Adrenal gland (tissue), 12 donors: ENCODE measurements around the gene GCH1. TPM values are rescaled to one million over a fixed set of nuclear protein-coding genes. Genes with fewer than 3 reads are reported as not detected.

Experiments
- DNase-seq, 7 donors: peaks; one replicate each; pipeline ENCODE4 v3.0.0-alpha.2; 2019 to 2020
- H3K27ac ChIP-seq, 5 donors: fragments of 200-600 bp; sonication (generic) in 4 of 5; 1 replicate in 3 of 5; 2 replicates in 2 of 5; pipeline versions ENCODE4 v1.5.1 to v1.8.0; 2016 to 2020; ENCODE audit warnings: mild to moderate bottlenecking in 1 of 5
- H3K27me3 ChIP-seq: fragments of 200-600 bp; 2 replicates; pipeline ENCODE4 v1.8.0; 2021
- H3K36me3 ChIP-seq, 2 donors: fragments of 200-600 bp; replicated peaks in 1 of 2; 1 replicate in 1 of 2; 2 replicates in 1 of 2; pipeline versions ENCODE4 v1.5.1 to v1.8.0; 2018 to 2022
- H3K4me1 ChIP-seq, 2 donors: fragments of 200-600 bp; replicated peaks in 1 of 2; 1 replicate in 1 of 2; 2 replicates in 1 of 2; pipeline versions ENCODE4 v1.5.1 to v1.8.0; 2018 to 2021
- H3K4me3 ChIP-seq, 4 donors: fragments of 200-600 bp; sonication (generic) in 3 of 4; one replicate each; pipeline ENCODE4 v1.5.1; 2016 to 2018
- H3K9me3 ChIP-seq, 3 donors: fragments of 200-600 bp; sonication (generic) in 1 of 3; replicated peaks in 1 of 3; 1 replicate in 2 of 3; 2 replicates in 1 of 3; pipeline versions ENCODE4 v1.5.1 to v1.8.0; 2016 to 2021
- CTCF ChIP-seq, 6 experiments: fragments of 450-650 bp in 4 of 6; fragments of 200-600 bp in 2 of 6; sonication (generic) in 1 of 6; IDR thresholded peaks; 1 replicate in 5 of 6; 2 replicates in 1 of 6; pipeline versions ENCODE4 v1.5.1 to v1.8.0; 2016 to 2021; ENCODE audit warnings: antibody characterized with exemption in 6 of 6, mild to moderate bottlenecking in 2 of 6, moderate library complexity in 1 of 6
- POLR2A ChIP-seq, 2 donors: fragments of 450-650 bp; IDR thresholded peaks; one replicate each; pipeline ENCODE4 v1.6.1; 2017; ENCODE audit warnings: antibody characterized with exemption in 2 of 2, mild to moderate bottlenecking in 2 of 2, moderate library complexity in 1 of 2
- WGBS, 4 donors: extraction: QIAGEN DNeasy Blood & Tissue Kit in 2 of 4; methylation state at CpG; one replicate each; pipeline versions ENCODE4 v1.1.5 to v1.1.7; 2013 to 2017; 5-methylcytosine and 5-hydroxymethylcytosine counted together
- intact Hi-C, 2 donors: fragments of 100-400 bp; cut with DNase I; formaldehyde crosslinking; loops; one replicate each; pipeline versions ENCODE4 v1.14.1 to v1.15.0; 2022 to 2023
- polyA plus RNA-seq, 3 donors: library from polyadenylated mRNA; stranded (reverse); fragments of 200-250 nt in 2 of 3; fragments of 350-450 nt in 1 of 3; fragmentation: Illumina TruSeq in 1 of 3; extraction: RNeasy Lipid Tissue Mini Kit (QIAGEN cat#74804) in 1 of 3; gene quantifications; one replicate each; pipeline ENCODE4 v1.2.3, GENCODE V29; 2013 to 2014
- total RNA-seq, 9 donors: library from RNA; depleted of rRNA in 4 of 9; stranded (reverse); fragments of >200 nt in 4 of 9; fragments of 120-200 nt in 1 of 9; fragmentation: NEBNext Ultra II Directional in 1 of 9; extraction: Animal tissue kit (Norgen Biotek cat#: 25700) in 1 of 9; gene quantifications; one replicate each; pipeline versions ENCODE4 v1.1.0 to v1.2.4, GENCODE V29; 2013 to 2023
- donor health status: healthy with polysubstance abuse.
- donor health status: Bipolar disorder and iron deficiency.
- donor health status: DM: yes; HTN: yes; CAD: no.
- donor health status: DM: no; HTN: no; CAD: no.
- donor health status: DM: no; HTN: no; CAD: no.
- donor health status: DM: yes; HTN: yes; CAD: no.

The GCH1 gene
- total and polyA plus RNA-seq, 12 donors = 2.8 to 29.8 (median 10.3) TPM

- Histone ChIP-seq H3K27ac (no peak overlapping the region), H3K4me3 (no peak overlapping the region), H3K27me3 (no peaks in the 10 kb centered on the region), H3K4me1 (no peaks in the 10 kb centered on the region), H3K9me3 (no peaks in the 10 kb centered on the region), H3K36me3 (no peaks in the 10 kb centered on the region)
- 84 to 91% (median 85%) methylated on average over 2 of the region's 2 CpGs for WGBS, 4 donors
- intact Hi-C loops = no loop called here
- no peak for TF ChIP-seq CTCF (IDR thresholded peaks at IDR 0.05)
- no peak for TF ChIP-seq POLR2A (IDR thresholded peaks at IDR 0.05)
- no peak for DNase-seq
Measured at GRCh38 chr14:54844479-54844878, 58.1 kb downstream of the GCH1 start.

GRCh38 chr14:54840798-54841197 is 61.8 kb downstream of the GCH1 start:
- WGBS, 4 donors = 92 to 100% (median 98%) methylated on average over 1 of the region's 1 CpG
- Histone ChIP-seq H3K27me3 (no peaks in the 10 kb centered on the region), H3K27ac (no peak overlapping the region), H3K4me3 (no peak overlapping the region), H3K4me1 (no peaks in the 10 kb centered on the region), H3K9me3 (no peaks in the 10 kb centered on the region), H3K36me3 (no peaks in the 10 kb centered on the region)
- TF ChIP-seq POLR2A (IDR thresholded peaks at IDR 0.05) = no peak
- TF ChIP-seq CTCF (IDR thresholded peaks at IDR 0.05) = no peak
- no peak for DNase-seq
- intact Hi-C loops = no loop called here

GRCh38 chr14:54840336-54840735 is 62.3 kb downstream of the GCH1 start:
- H3K4me1 ChIP-seq = no peaks in the 10 kb centered on the region
- WGBS, 4 donors = 73 to 86% (median 81%) methylated on average over 3 of the region's 3 CpGs
- H3K36me3 ChIP-seq = no peaks in the 10 kb centered on the region
- TF ChIP-seq CTCF (IDR thresholded peaks at IDR 0.05) = no peak
- no peak for TF ChIP-seq POLR2A (IDR thresholded peaks at IDR 0.05)
- no peak overlapping the region for H3K4me3 ChIP-seq
- no peaks in the 10 kb centered on the region for H3K27me3 ChIP-seq
- DNase-seq = no peak
- intact Hi-C loops = no loop called here
- no peaks in the 10 kb centered on the region for H3K9me3 ChIP-seq
- peak overlapping the region in 1 of 5 donors; percentile 15 for H3K27ac ChIP-seq

GRCh38 chr14:54839701-54840119 is 62.9 kb downstream of the GCH1 start:
- intact Hi-C loops = no loop called here
- no peaks in the 10 kb centered on the region for H3K27me3 ChIP-seq
- H3K4me1 ChIP-seq = no peaks in the 10 kb centered on the region
- no peaks in the 10 kb centered on the region for H3K36me3 ChIP-seq
- no peak overlapping the region for H3K4me3 ChIP-seq
- 62 to 78% (median 71%) methylated on average over 3 of the region's 3 CpGs for WGBS, 4 donors
- no peaks in the 10 kb centered on the region for H3K9me3 ChIP-seq
- TF ChIP-seq POLR2A (IDR thresholded peaks at IDR 0.05) (no peak), CTCF (IDR thresholded peaks at IDR 0.05) (no peak)
- no peak for DNase-seq
- peak overlapping the region in 1 of 5 donors; percentile 15 for H3K27ac ChIP-seq
